GM21367 (cell line): Measurements from ENCODE around the gene PCDHB5.
"Not testable (repeated sequence)": the region's sequence is repeated elsewhere in the genome, so short reads cannot be mapped to it uniquely, and the experiment has no call there.

Experiments used
- ATAC-seq: cut with Tn5 transposase; IDR thresholded peaks from one replicate; pipeline ENCODE4 v1.9.1; 2021; ENCODE audit not compliant: unreplicated experiment

PCDHB5 gene

GRCh38 chr5:141135030-141135717, at the start of gene PCDHB5:
Gene PCDHB5, plus strand, starts transcription at chr5:141135206. Its CDS starts 229 bp downstream, at chr5:141135435.
- no peak for ATAC-seq

- ATAC-seq: no peak
These were observed 40.3 kb upstream of the PCDHB5 start, which contains the start of gene PCDHB2 for GRCh38 chr5:141094481-141095262. Gene PCDHB2, plus strand, starts transcription at chr5:141094615. Its CDS starts 176 bp downstream, at chr5:141094791.

GRCh38 chr5:141095263-141095641, 39.8 kb upstream of the PCDHB5 start:
- ATAC-seq: no peak

- ATAC-seq: not testable (repeated sequence)
These were observed 38.8 kb upstream of the PCDHB5 start for GRCh38 chr5:141096181-141096580.

- not testable (repeated sequence) for ATAC-seq
These were observed 38.4 kb upstream of the PCDHB5 start for GRCh38 chr5:141096586-141096985.

- no peak for ATAC-seq
These were observed 34.7 kb upstream of the PCDHB5 start, which contains the start of gene PCDHB3 for GRCh38 chr5:141100243-141100805. Gene PCDHB3, plus strand, starts transcription at chr5:141100473. Its CDS starts 177 bp downstream, at chr5:141100650.

GRCh38 chr5:141101059-141101458, 33.9 kb upstream of the PCDHB5 start:
- ATAC-seq: no peak

- not testable (repeated sequence) for ATAC-seq
These were observed 32.9 kb upstream of the PCDHB5 start for GRCh38 chr5:141102070-141102469.

GRCh38 chr5:141102471-141102870, 32.5 kb upstream of the PCDHB5 start:
- not testable (repeated sequence) for ATAC-seq

GRCh38 chr5:141105350-141105749, 29.7 kb upstream of the PCDHB5 start:
- no peak for ATAC-seq

GRCh38 chr5:141119250-141119649, 15.8 kb upstream of the PCDHB5 start:
- no peak for ATAC-seq

- no peak for ATAC-seq
These were observed 13.4 kb upstream of the PCDHB5 start, which contains the start of gene PCDHB4 for GRCh38 chr5:141121563-141121962. Gene PCDHB4, plus strand, starts transcription at chr5:141121818. Its CDS starts 181 bp downstream, at chr5:141121999.

GRCh38 chr5:141121985-141122384, 13.0 kb upstream of the PCDHB5 start:
- no peak for ATAC-seq

GRCh38 chr5:141123396-141124135, 11.4 kb upstream of the PCDHB5 start:
- ATAC-seq: not testable (repeated sequence)

GRCh38 chr5:141127305-141127704, 7.7 kb upstream of the PCDHB5 start:
- no peak for ATAC-seq

- no peak for ATAC-seq
These were observed 786 bp downstream of the PCDHB5 start for GRCh38 chr5:141135718-141136266.

GRCh38 chr5:141137346-141137745, 2.3 kb downstream of the PCDHB5 start:
- ATAC-seq: not testable (repeated sequence)

- ATAC-seq: no peak
These were observed 14.8 kb downstream of the PCDHB5 start, which contains the start of gene PCDHB6 for GRCh38 chr5:141149812-141150211. Gene PCDHB6, plus strand, starts transcription at chr5:141150057. Its CDS starts 201 bp downstream, at chr5:141150258.

GRCh38 chr5:141150224-141150992, 15.4 kb downstream of the PCDHB5 start:
- no peak for ATAC-seq

GRCh38 chr5:141150993-141151325, 16.0 kb downstream of the PCDHB5 start:
- ATAC-seq: no peak
